SK-N-SH (cell line): ENCODE data around the gene MGAT5.

Source experiments
- EP300 ChIP-seq, 2 experiments: IDR thresholded peaks; 2 replicates each; pipeline versions ENCODE4 v1.4.0 to v1.6.1; 2012; ENCODE audit warnings: borderline replicate concordance in 1 of 2, low read depth in 1 of 2, low read length in 1 of 2
- EZH2phosphoT487 ChIP-seq: fragments of 200-600 bp; sonication (generic); IDR thresholded peaks from 2 replicates; pipeline ENCODE4 v1.6.1; 2017; ENCODE audit warnings: low read depth, mixed run types, mild to moderate bottlenecking, antibody characterized with exemption, moderate library complexity, borderline replicate concordance
- NFIC ChIP-seq: IDR thresholded peaks from 2 replicates; pipeline ENCODE4 v1.4.0; 2012; ENCODE audit warnings: borderline replicate concordance
- RAD21 ChIP-seq: IDR thresholded peaks from 2 replicates; pipeline ENCODE4 v1.6.1; 2012; ENCODE audit warnings: mild to moderate bottlenecking, low read length
- RCOR1 ChIP-seq: fragments of 150-350 bp; IDR thresholded peaks from 2 replicates; pipeline ENCODE4 v1.6.1; 2017; ENCODE audit warnings: antibody characterized with exemption, low read length
- TF ChIP-seq, protein P1 (sequence below): fragments of 200-600 bp; sonication (generic); IDR thresholded peaks from 2 replicates; pipeline ENCODE4 v1.6.1; 2017; ENCODE audit warnings: antibody characterized with exemption, mild to moderate bottlenecking, moderate library complexity
- TF ChIP-seq, protein P2 (sequence below): IDR thresholded peaks from 2 replicates; pipeline ENCODE4 v1.6.1; 2012; ENCODE audit warnings: mild to moderate bottlenecking, low read depth, low read length, moderate library complexity
- TF ChIP-seq, protein P3 (sequence below): IDR thresholded peaks from 2 replicates; pipeline ENCODE4 v1.4.0; 2012; ENCODE audit warnings: low read depth
- TF ChIP-seq, protein P4 (sequence below): IDR thresholded peaks from 2 replicates; pipeline ENCODE4 v1.4.0; 2012; ENCODE audit warnings: low read depth, borderline replicate concordance
- TF ChIP-seq, protein P5 (sequence below): fragments of 150-350 bp; IDR thresholded peaks from 2 replicates; pipeline ENCODE4 v1.6.1; 2017; ENCODE audit warnings: antibody characterized with exemption, low read length, low read depth, borderline replicate concordance

DNA sequence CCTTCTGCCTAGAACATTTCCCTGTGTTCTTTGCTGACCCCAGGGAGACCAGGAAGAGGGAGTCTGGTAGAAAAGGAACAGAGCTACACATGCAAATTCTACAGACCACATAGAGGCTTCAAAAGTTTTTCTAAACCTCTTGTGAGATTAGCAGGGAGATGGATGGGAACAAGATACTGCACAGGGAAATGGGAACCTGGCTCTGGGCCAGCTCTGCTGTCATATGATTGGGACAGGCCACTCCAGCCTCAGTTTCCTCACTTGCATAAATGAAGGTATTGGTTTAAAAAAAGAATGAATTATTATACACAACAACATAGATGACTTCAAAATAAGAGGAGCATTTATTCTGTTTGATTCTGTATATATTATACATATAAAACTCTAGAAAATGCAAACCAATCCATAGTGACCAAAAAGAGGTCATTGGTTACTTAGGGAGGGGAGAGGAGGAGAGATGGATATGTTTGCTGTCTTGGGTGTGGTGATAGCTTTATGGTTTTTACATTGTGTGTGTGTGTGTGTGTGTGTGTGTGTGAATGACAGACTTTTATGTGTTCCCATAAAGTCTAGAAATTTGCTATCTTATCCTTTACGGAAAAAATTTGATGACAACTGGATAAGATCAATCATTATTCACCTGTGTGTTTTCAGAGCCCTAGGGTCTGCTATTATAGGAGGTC is 115.5 kb downstream of the MGAT5 start:
- TF ChIP-seq, protein P1, sequence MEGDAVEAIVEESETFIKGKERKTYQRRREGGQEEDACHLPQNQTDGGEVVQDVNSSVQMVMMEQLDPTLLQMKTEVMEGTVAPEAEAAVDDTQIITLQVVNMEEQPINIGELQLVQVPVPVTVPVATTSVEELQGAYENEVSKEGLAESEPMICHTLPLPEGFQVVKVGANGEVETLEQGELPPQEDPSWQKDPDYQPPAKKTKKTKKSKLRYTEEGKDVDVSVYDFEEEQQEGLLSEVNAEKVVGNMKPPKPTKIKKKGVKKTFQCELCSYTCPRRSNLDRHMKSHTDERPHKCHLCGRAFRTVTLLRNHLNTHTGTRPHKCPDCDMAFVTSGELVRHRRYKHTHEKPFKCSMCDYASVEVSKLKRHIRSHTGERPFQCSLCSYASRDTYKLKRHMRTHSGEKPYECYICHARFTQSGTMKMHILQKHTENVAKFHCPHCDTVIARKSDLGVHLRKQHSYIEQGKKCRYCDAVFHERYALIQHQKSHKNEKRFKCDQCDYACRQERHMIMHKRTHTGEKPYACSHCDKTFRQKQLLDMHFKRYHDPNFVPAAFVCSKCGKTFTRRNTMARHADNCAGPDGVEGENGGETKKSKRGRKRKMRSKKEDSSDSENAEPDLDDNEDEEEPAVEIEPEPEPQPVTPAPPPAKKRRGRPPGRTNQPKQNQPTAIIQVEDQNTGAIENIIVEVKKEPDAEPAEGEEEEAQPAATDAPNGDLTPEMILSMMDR = no peak
- TF ChIP-seq, protein P2, sequence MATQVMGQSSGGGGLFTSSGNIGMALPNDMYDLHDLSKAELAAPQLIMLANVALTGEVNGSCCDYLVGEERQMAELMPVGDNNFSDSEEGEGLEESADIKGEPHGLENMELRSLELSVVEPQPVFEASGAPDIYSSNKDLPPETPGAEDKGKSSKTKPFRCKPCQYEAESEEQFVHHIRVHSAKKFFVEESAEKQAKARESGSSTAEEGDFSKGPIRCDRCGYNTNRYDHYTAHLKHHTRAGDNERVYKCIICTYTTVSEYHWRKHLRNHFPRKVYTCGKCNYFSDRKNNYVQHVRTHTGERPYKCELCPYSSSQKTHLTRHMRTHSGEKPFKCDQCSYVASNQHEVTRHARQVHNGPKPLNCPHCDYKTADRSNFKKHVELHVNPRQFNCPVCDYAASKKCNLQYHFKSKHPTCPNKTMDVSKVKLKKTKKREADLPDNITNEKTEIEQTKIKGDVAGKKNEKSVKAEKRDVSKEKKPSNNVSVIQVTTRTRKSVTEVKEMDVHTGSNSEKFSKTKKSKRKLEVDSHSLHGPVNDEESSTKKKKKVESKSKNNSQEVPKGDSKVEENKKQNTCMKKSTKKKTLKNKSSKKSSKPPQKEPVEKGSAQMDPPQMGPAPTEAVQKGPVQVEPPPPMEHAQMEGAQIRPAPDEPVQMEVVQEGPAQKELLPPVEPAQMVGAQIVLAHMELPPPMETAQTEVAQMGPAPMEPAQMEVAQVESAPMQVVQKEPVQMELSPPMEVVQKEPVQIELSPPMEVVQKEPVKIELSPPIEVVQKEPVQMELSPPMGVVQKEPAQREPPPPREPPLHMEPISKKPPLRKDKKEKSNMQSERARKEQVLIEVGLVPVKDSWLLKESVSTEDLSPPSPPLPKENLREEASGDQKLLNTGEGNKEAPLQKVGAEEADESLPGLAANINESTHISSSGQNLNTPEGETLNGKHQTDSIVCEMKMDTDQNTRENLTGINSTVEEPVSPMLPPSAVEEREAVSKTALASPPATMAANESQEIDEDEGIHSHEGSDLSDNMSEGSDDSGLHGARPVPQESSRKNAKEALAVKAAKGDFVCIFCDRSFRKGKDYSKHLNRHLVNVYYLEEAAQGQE = no peak
- TF ChIP-seq EP300 (IDR thresholded peaks at IDR 0.05; ENCODE audit: borderline replicate concordance in 1 of 2, low read depth in 1 of 2, low read length in 1 of 2) = no peak
- TF ChIP-seq, protein P3, sequence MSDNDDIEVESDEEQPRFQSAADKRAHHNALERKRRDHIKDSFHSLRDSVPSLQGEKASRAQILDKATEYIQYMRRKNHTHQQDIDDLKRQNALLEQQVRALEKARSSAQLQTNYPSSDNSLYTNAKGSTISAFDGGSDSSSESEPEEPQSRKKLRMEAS = no peak
- TF ChIP-seq RAD21 = no peak
- TF ChIP-seq NFIC = no peak
- TF ChIP-seq, protein P4, sequence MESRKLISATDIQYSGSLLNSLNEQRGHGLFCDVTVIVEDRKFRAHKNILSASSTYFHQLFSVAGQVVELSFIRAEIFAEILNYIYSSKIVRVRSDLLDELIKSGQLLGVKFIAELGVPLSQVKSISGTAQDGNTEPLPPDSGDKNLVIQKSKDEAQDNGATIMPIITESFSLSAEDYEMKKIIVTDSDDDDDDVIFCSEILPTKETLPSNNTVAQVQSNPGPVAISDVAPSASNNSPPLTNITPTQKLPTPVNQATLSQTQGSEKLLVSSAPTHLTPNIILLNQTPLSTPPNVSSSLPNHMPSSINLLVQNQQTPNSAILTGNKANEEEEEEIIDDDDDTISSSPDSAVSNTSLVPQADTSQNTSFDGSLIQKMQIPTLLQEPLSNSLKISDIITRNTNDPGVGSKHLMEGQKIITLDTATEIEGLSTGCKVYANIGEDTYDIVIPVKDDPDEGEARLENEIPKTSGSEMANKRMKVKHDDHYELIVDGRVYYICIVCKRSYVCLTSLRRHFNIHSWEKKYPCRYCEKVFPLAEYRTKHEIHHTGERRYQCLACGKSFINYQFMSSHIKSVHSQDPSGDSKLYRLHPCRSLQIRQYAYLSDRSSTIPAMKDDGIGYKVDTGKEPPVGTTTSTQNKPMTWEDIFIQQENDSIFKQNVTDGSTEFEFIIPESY = no peak
- no peak for TF ChIP-seq RCOR1
- TF ChIP-seq EZH2phosphoT487 = no peak
- TF ChIP-seq, protein P5, sequence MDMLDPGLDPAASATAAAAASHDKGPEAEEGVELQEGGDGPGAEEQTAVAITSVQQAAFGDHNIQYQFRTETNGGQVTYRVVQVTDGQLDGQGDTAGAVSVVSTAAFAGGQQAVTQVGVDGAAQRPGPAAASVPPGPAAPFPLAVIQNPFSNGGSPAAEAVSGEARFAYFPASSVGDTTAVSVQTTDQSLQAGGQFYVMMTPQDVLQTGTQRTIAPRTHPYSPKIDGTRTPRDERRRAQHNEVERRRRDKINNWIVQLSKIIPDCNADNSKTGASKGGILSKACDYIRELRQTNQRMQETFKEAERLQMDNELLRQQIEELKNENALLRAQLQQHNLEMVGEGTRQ = no peak
